ENCODE data around the gene SMIM41.

The SMIM41 gene

DNA sequence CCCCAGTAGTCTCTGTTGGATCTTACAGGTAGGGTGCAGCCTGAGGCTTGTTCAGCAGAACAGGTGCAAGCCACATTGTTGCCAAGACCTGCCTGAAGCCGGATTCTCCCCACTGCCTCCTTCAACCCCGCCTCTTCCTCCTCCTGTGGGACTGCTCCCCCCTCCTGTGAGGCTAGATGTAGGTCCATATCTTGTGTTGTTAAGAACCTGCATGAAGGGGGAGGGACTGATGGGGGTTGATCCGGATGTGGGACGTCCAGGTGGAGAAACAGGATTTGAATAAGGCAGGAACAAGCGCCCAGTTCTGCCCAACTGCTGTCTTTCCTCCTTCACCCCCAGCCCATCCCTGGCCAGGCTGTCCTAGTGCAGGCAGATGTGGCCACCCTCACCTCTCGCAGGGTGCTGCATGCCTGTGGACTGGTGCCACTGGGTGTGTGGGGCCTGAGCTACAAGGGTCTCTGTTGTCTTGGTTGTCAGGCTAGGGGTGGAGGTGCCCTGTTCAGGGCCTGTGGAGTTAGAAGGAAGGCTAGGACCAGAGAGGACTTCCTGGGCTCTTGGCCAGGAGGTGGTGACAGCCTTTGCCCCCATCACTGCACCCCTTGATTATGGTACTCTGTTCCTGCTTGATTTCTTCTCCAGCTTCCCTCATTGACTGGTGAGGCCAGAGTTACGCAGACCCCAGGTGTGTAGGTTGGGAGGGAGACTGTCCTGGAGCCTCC, 26.9 kb upstream of the SMIM41 start:
- peak; percentile 17 for DNase-seq
- Histone ChIP-seq H3K9ac (ENCODE audit: low read length) (no peak overlapping the region), H3K4ac (ENCODE audit: low read depth, low read length) (no peak overlapping the region), H3K23ac (ENCODE audit: low read length) (peak overlapping the region; percentile 37), H2BK5ac (ENCODE audit: low read length) (no peak overlapping the region), H2BK120ac (ENCODE audit: low read depth, low read length) (no peak overlapping the region), H2BK15ac (replicated peaks; ENCODE audit: low read depth) (no peak overlapping the region), H4K8ac (ENCODE audit: low read depth, low read length) (no peak overlapping the region), H3K27ac (ENCODE audit: low read depth, low read length) (no peak overlapping the region), H3K18ac (ENCODE audit: low read length) (no peak overlapping the region), H3K4me2 (ENCODE audit: low read length) (no peak overlapping the region), H3K56ac (ENCODE audit: low read length) (peak overlapping the region; percentile 22), H3K27me3 (ENCODE audit: insufficient read depth, low read length, poor library complexity) (no peaks in the 10 kb centered on the region), H3K4me1 (ENCODE audit: control insufficient read depth, low read depth, low read length) (peaks cover 8% of the 10 kb centered on the region), H3K79me1 (ENCODE audit: low read length) (no peaks in the 10 kb centered on the region), H2AK5ac (ENCODE audit: low read length) (no peak overlapping the region), H4K5ac (ENCODE audit: low read length) (no peak overlapping the region), H3K4me3 (ENCODE audit: low read length) (no peak overlapping the region), H3K36me3 (ENCODE audit: control insufficient read depth, insufficient read depth, low read length) (no peaks in the 10 kb centered on the region), H3K79me2 (ENCODE audit: control insufficient read depth, insufficient read depth, low read length) (no peaks in the 10 kb centered on the region)
- WGBS (ENCODE audit: extremely low coverage, insufficient coverage, low lambda C conversion rate) = no CpG with 5 or more reads among the region's 7 CpGs

GRCh38 chr12:52053536-52054209, 25.8 kb upstream of the SMIM41 start:
- no peak overlapping the region for H3K4ac ChIP-seq (ENCODE audit: low read depth, low read length)
- H3K27ac ChIP-seq (ENCODE audit: low read depth, low read length) = no peak overlapping the region
- DNase-seq = no peak
- H3K27me3 ChIP-seq (ENCODE audit: insufficient read depth, low read length, poor library complexity) = no peaks in the 10 kb centered on the region
- H3K79me1 ChIP-seq (ENCODE audit: low read length) = no peaks in the 10 kb centered on the region
- no peak overlapping the region for H3K4me2 ChIP-seq (ENCODE audit: low read length)
- no peak overlapping the region for H4K8ac ChIP-seq (ENCODE audit: low read depth, low read length)
- no peak overlapping the region for H2BK5ac ChIP-seq (ENCODE audit: low read length)
- H3K23ac ChIP-seq (ENCODE audit: low read length) = no peak overlapping the region
- no peak overlapping the region for H4K5ac ChIP-seq (ENCODE audit: low read length)
- WGBS (ENCODE audit: extremely low coverage, insufficient coverage, low lambda C conversion rate) = no CpG with 5 or more reads among the region's 9 CpGs
- H3K4me3 ChIP-seq (ENCODE audit: low read length) = no peak overlapping the region
- H3K79me2 ChIP-seq (ENCODE audit: control insufficient read depth, insufficient read depth, low read length) = no peaks in the 10 kb centered on the region
- H3K4me1 ChIP-seq (ENCODE audit: control insufficient read depth, low read depth, low read length) = peaks cover 8% of the 10 kb centered on the region
- H3K36me3 ChIP-seq (ENCODE audit: control insufficient read depth, insufficient read depth, low read length) = no peaks in the 10 kb centered on the region
- no peak overlapping the region for H2BK15ac ChIP-seq (replicated peaks; ENCODE audit: low read depth)
- no peak overlapping the region for H3K9ac ChIP-seq (ENCODE audit: low read length)
- H2BK120ac ChIP-seq (ENCODE audit: low read depth, low read length) = no peak overlapping the region
- H2AK5ac ChIP-seq (ENCODE audit: low read length) = no peak overlapping the region
- no peak overlapping the region for H3K18ac ChIP-seq (ENCODE audit: low read length)
- no peak overlapping the region for H3K56ac ChIP-seq (ENCODE audit: low read length)

DNA sequence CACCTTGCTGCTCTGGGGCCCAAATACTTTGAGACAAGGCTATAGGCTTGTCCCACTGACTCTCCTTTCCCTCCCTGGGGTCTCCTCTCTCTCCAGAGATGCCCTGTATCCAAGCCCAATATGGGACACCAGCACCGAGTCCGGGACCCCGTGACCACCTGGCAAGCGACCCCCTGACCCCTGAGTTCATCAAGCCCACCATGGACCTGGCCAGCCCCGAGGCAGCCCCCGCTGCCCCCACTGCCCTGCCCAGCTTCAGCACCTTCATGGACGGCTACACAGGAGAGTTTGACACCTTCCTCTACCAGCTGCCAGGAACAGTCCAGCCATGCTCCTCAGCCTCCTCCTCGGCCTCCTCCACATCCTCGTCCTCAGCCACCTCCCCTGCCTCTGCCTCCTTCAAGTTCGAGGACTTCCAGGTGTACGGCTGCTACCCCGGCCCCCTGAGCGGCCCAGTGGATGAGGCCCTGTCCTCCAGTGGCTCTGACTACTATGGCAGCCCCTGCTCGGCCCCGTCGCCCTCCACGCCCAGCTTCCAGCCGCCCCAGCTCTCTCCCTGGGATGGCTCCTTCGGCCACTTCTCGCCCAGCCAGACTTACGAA, 25.2 kb upstream of the SMIM41 start:
- Histone ChIP-seq H3K4me2 (ENCODE audit: low read length) (no peak overlapping the region), H3K27me3 (ENCODE audit: insufficient read depth, low read length, poor library complexity) (no peaks in the 10 kb centered on the region), H4K5ac (ENCODE audit: low read length) (no peak overlapping the region), H3K4me3 (ENCODE audit: low read length) (no peak overlapping the region), H3K79me1 (ENCODE audit: low read length) (no peaks in the 10 kb centered on the region), H4K8ac (ENCODE audit: low read depth, low read length) (no peak overlapping the region), H3K9ac (ENCODE audit: low read length) (no peak overlapping the region), H3K56ac (ENCODE audit: low read length) (no peak overlapping the region), H2BK15ac (replicated peaks; ENCODE audit: low read depth) (no peak overlapping the region), H3K4me1 (ENCODE audit: control insufficient read depth, low read depth, low read length) (peaks cover 8% of the 10 kb centered on the region), H2AK5ac (ENCODE audit: low read length) (no peak overlapping the region), H3K18ac (ENCODE audit: low read length) (no peak overlapping the region), H2BK5ac (ENCODE audit: low read length) (no peak overlapping the region), H3K4ac (ENCODE audit: low read depth, low read length) (no peak overlapping the region), H3K23ac (ENCODE audit: low read length) (no peak overlapping the region), H3K36me3 (ENCODE audit: control insufficient read depth, insufficient read depth, low read length) (no peaks in the 10 kb centered on the region), H2BK120ac (ENCODE audit: low read depth, low read length) (no peak overlapping the region), H3K79me2 (ENCODE audit: control insufficient read depth, insufficient read depth, low read length) (no peaks in the 10 kb centered on the region), H3K27ac (ENCODE audit: low read depth, low read length) (no peak overlapping the region)
- no CpG with 5 or more reads among the region's 21 CpGs for WGBS (ENCODE audit: extremely low coverage, insufficient coverage, low lambda C conversion rate)
- DNase-seq = no peak

DNA sequence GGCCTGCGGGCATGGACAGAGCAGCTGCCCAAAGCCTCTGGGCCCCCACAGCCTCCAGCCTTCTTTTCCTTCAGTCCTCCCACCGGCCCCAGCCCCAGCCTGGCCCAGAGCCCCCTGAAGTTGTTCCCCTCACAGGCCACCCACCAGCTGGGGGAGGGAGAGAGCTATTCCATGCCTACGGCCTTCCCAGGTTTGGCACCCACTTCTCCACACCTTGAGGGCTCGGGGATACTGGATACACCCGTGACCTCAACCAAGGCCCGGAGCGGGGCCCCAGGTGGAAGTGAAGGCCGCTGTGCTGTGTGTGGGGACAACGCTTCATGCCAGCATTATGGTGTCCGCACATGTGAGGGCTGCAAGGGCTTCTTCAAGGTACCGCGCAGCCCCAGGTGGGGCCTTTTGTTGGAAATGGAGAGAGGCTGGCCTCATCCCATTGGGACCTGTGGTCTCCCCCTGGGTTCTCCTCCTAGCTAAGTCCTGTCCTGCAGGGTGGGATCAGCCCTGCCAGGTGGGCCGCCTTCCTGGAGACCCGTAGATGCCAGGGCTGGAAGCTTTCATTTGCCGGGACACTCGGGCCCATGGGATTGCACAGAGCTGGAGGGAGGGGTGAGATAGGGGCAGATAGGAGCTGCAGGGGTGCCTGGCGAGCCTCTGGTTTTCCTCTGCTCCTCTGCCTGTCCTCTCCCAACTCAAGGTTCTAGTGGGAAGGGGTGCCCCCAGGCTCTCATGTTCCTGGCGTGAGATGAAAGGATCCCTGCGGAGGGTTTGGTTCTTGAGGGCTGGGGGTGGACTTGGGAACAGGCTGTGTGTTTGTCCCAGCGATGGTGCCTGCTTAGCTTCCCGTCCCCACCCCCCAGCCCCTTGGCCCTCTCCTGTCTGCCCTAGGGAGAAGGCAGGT, 24.4 kb upstream of the SMIM41 start:
- no peak overlapping the region for H3K9ac ChIP-seq (ENCODE audit: low read length)
- H2BK120ac ChIP-seq (ENCODE audit: low read depth, low read length) = no peak overlapping the region
- no peak overlapping the region for H4K5ac ChIP-seq (ENCODE audit: low read length)
- no peak overlapping the region for H3K56ac ChIP-seq (ENCODE audit: low read length)
- H2BK5ac ChIP-seq (ENCODE audit: low read length) = no peak overlapping the region
- no peaks in the 10 kb centered on the region for H3K36me3 ChIP-seq (ENCODE audit: control insufficient read depth, insufficient read depth, low read length)
- H3K79me1 ChIP-seq (ENCODE audit: low read length) = no peaks in the 10 kb centered on the region
- H2BK15ac ChIP-seq (replicated peaks; ENCODE audit: low read depth) = no peak overlapping the region
- peaks cover 6% of the 10 kb centered on the region for H3K4me1 ChIP-seq (ENCODE audit: control insufficient read depth, low read depth, low read length)
- no peaks in the 10 kb centered on the region for H3K27me3 ChIP-seq (ENCODE audit: insufficient read depth, low read length, poor library complexity)
- no peak overlapping the region for H4K8ac ChIP-seq (ENCODE audit: low read depth, low read length)
- H3K4me3 ChIP-seq (ENCODE audit: low read length) = no peak overlapping the region
- no peaks in the 10 kb centered on the region for H3K79me2 ChIP-seq (ENCODE audit: control insufficient read depth, insufficient read depth, low read length)
- H3K27ac ChIP-seq (ENCODE audit: low read depth, low read length) = no peak overlapping the region
- no peak overlapping the region for H3K4me2 ChIP-seq (ENCODE audit: low read length)
- no peak overlapping the region for H2AK5ac ChIP-seq (ENCODE audit: low read length)
- no CpG with 5 or more reads among the region's 21 CpGs for WGBS (ENCODE audit: extremely low coverage, insufficient coverage, low lambda C conversion rate)
- no peak for DNase-seq
- no peak overlapping the region for H3K23ac ChIP-seq (ENCODE audit: low read length)
- no peak overlapping the region for H3K18ac ChIP-seq (ENCODE audit: low read length)
- no peak overlapping the region for H3K4ac ChIP-seq (ENCODE audit: low read depth, low read length)

- Histone ChIP-seq H3K4me1 (ENCODE audit: control insufficient read depth, low read depth, low read length) (peaks cover 4% of the 10 kb centered on the region), H4K8ac (ENCODE audit: low read depth, low read length) (no peak overlapping the region), H3K4me3 (ENCODE audit: low read length) (no peak overlapping the region), H3K56ac (ENCODE audit: low read length) (no peak overlapping the region), H3K23ac (ENCODE audit: low read length) (no peak overlapping the region), H2AK5ac (ENCODE audit: low read length) (no peak overlapping the region), H3K18ac (ENCODE audit: low read length) (no peak overlapping the region), H3K4ac (ENCODE audit: low read depth, low read length) (no peak overlapping the region), H2BK15ac (replicated peaks; ENCODE audit: low read depth) (no peak overlapping the region), H3K9ac (ENCODE audit: low read length) (no peak overlapping the region), H3K27me3 (ENCODE audit: insufficient read depth, low read length, poor library complexity) (no peaks in the 10 kb centered on the region), H3K79me2 (ENCODE audit: control insufficient read depth, insufficient read depth, low read length) (no peaks in the 10 kb centered on the region), H2BK120ac (ENCODE audit: low read depth, low read length) (no peak overlapping the region), H3K4me2 (ENCODE audit: low read length) (no peak overlapping the region), H3K27ac (ENCODE audit: low read depth, low read length) (no peak overlapping the region), H2BK5ac (ENCODE audit: low read length) (no peak overlapping the region), H4K5ac (ENCODE audit: low read length) (no peak overlapping the region), H3K36me3 (ENCODE audit: control insufficient read depth, insufficient read depth, low read length) (no peaks in the 10 kb centered on the region), H3K79me1 (ENCODE audit: low read length) (no peaks in the 10 kb centered on the region)
- WGBS (ENCODE audit: extremely low coverage, insufficient coverage, low lambda C conversion rate) = no CpG with 5 or more reads among the region's 27 CpGs
- DNase-seq = no peak
Measured at GRCh38 chr12:52055731-52056711, 23.5 kb upstream of the SMIM41 start.

Measured in mesendoderm (in vitro differentiated cells).